ENCODE results near the gene RABGAP1L.

DNA sequence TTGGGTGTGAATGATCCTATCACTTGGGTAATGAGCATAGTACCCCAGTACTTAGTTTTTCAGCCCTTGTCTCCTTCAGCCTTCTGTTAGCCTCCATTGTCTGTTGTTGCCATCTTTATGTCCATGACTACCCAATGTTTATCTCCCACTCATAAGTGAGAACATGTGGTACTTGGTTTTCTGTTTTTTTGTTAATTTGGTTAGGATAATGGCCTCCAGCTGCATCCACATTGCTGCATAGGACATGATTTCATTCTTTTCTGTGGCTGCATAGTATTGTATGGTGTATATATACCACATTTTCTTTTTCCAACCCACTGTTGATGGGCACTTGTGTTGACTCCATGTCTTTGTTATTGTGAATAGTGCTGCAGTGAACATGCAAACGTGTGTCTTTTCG, 248.8 kb downstream of the RABGAP1L start:
- TF ChIP-seq, protein P1, sequence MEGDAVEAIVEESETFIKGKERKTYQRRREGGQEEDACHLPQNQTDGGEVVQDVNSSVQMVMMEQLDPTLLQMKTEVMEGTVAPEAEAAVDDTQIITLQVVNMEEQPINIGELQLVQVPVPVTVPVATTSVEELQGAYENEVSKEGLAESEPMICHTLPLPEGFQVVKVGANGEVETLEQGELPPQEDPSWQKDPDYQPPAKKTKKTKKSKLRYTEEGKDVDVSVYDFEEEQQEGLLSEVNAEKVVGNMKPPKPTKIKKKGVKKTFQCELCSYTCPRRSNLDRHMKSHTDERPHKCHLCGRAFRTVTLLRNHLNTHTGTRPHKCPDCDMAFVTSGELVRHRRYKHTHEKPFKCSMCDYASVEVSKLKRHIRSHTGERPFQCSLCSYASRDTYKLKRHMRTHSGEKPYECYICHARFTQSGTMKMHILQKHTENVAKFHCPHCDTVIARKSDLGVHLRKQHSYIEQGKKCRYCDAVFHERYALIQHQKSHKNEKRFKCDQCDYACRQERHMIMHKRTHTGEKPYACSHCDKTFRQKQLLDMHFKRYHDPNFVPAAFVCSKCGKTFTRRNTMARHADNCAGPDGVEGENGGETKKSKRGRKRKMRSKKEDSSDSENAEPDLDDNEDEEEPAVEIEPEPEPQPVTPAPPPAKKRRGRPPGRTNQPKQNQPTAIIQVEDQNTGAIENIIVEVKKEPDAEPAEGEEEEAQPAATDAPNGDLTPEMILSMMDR (IDR thresholded peaks at IDR 0.05): no peak
- TF ChIP-seq POLR2A (IDR thresholded peaks at IDR 0.05): no peak
